ENCODE results near the gene TNFSF13. TPM values are rescaled to one million over a fixed set of nuclear protein-coding genes. Genes with fewer than 3 reads are reported as not detected.

TNFSF13 gene
- total and polyA plus RNA-seq, 7 donors = 15.6 to 108 (median 21.0) TPM

DNA sequence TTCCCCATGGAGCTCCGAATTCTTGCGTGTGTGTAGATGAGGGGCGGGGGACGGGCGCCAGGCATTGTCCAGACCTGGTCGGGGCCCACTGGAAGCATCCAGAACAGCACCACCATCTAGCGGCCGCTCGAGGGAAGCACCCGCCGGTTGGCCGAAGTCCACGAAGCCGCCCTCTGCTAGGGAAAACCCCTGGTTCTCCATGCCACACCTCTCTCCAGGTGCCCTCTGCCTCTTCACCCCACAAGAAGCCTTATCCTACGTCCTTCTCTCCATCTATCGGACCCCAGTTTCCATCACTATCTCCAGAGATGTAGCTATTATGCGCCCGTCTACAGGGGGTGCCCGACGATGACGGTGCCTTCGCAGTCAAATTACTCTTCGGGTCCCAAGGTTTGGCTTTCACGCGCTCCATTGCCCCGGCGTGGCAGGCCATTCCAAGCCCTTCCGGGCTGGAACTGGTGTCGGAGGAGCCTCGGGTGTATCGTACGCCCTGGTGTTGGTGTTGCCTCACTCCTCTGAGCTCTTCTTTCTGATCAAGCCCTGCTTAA, 2.6 kb downstream of the TNFSF13 start:
- TF ChIP-seq POLR2AphosphoS5 (IDR thresholded peaks at IDR 0.05) (peak in 3 of 4 donors; percentile 43 to 58 (median 56)), EP300 (IDR thresholded peaks at IDR 0.05) (no peak), POLR2A (IDR thresholded peaks at IDR 0.05) (no peak)
- TF ChIP-seq, protein P1, sequence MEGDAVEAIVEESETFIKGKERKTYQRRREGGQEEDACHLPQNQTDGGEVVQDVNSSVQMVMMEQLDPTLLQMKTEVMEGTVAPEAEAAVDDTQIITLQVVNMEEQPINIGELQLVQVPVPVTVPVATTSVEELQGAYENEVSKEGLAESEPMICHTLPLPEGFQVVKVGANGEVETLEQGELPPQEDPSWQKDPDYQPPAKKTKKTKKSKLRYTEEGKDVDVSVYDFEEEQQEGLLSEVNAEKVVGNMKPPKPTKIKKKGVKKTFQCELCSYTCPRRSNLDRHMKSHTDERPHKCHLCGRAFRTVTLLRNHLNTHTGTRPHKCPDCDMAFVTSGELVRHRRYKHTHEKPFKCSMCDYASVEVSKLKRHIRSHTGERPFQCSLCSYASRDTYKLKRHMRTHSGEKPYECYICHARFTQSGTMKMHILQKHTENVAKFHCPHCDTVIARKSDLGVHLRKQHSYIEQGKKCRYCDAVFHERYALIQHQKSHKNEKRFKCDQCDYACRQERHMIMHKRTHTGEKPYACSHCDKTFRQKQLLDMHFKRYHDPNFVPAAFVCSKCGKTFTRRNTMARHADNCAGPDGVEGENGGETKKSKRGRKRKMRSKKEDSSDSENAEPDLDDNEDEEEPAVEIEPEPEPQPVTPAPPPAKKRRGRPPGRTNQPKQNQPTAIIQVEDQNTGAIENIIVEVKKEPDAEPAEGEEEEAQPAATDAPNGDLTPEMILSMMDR (IDR thresholded peaks at IDR 0.05) = peak; percentile 86 to 96 (median 89)
- H3K9me3 ChIP-seq = no peaks in the 10 kb centered on the region
- peaks cover 0 to 70% (median 64%) of the 10 kb centered on the region in 4 donors for H3K4me1 ChIP-seq
- WGBS, 2 donors = 0 to 1% methylated on average over 32 of the region's 32 CpGs
- peaks cover 12 to 29% (median 27%) of the 10 kb centered on the region in 4 donors for H3K36me3 ChIP-seq
- intact Hi-C loops (cut with DNase I) = loop anchor here (1.0 to 10.0 kb wide), 8 partner anchors 47 to 306 kb away; partner anchors contain the start of genes CTDNEP1, ELP5, FXR2 and NEURL4
- peak overlapping the region; percentile 89 to 98 (median 97) for H3K27ac ChIP-seq
- peak overlapping the region; percentile 73 to 97 (median 86) for H3K4me3 ChIP-seq
- DNase-seq = peak; percentile 98
- H3K27me3 ChIP-seq = no peaks in the 10 kb centered on the region

DNA sequence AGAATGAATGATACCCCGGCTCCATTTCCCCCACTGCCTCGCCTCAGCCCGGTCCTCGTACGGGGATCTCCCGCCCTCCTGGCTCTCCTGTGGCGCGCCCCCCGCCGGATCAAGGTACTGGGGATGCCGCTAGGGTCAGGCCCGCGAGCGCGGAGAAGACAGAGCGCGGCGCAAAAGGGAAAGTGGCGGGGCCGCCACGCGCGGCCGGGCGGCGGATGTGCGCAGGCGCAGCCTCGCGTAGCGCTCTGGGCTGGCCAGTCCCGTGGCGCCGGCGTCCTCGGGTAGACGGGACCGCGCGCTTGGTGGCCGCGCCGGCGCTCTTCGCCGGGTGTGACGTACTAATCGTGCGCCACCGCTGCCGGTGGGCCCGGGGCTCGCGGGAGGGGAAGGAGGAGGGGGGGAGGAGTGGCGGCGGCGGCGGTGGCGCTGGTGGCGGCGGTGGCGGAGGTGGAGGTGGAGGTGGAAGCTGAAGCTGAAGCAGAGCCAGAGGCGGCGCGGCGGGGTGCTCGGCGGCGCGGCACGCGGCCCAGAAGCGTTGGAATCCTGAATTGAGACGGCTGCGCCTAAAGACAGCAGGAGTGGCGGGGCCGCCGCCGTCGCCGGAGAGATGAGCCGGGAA, 3.1 kb downstream of the TNFSF13 start, which contains the start of gene SENP3:
Gene SENP3 (plus strand): TSS at position 331 of the 619 bp plus-strand sequence. CDS start 1,158 bp downstream, outside the sequence.
- peak within 1 kb of the TSS; percentile 73 to 97 (median 86) for H3K4me3 ChIP-seq
- H3K27ac ChIP-seq = peak within 1 kb of the TSS; percentile 89 to 98 (median 97)
- H3K4me1 ChIP-seq = peaks cover 0 to 70% (median 64%) of the 10 kb centered on the region in 4 donors
- peak; percentile 96 for DNase-seq
- H3K36me3 ChIP-seq = peaks cover 13 to 35% (median 30%) of the 10 kb centered on the region in 4 donors
- TF ChIP-seq EP300 (IDR thresholded peaks at IDR 0.05) = no peak
- peak; percentile 21 to 38 for TF ChIP-seq POLR2A (IDR thresholded peaks at IDR 0.05)
- peak; percentile 63 to 87 (median 82) for TF ChIP-seq POLR2AphosphoS5 (IDR thresholded peaks at IDR 0.05)
- TF ChIP-seq, protein P1 (IDR thresholded peaks at IDR 0.05) = no peak
- no peaks in the 10 kb centered on the region for H3K9me3 ChIP-seq
- no peaks in the 10 kb centered on the region for H3K27me3 ChIP-seq
- intact Hi-C loops (cut with DNase I) = loop anchor here (1.0 to 10.0 kb wide), 8 partner anchors 47 to 307 kb away; partner anchors contain the start of genes CTDNEP1, ELP5, FXR2 and NEURL4
- WGBS, 2 donors = 1% methylated on average over 82 of the region's 82 CpGs

DNA sequence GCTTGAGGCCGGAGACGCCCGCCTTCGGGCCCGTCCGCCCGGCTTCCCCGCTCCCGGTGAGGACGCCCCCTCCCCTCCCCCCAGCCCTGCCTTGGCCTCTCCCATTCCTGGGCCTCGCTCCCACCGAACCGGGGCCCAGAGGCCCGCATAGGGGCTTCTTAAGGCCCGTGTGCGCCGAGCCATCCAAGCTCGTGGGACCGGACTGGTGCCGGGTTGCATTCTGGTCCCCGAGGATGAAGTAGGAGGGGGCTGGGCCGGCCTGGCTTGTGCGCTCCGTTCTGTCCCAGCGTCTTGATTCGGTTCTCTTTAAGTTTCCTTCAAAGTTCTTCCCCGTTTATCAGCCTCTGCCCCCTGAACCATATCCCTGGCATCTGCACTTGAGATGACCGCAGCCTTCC, 3.7 kb downstream of the TNFSF13 start:
- Histone ChIP-seq H3K27ac (peak overlapping the region; percentile 89 to 98 (median 97)), H3K27me3 (no peaks in the 10 kb centered on the region), H3K36me3 (peaks cover 13 to 40% (median 35%) of the 10 kb centered on the region in 4 donors), H3K4me3 (peak overlapping the region; percentile 73 to 97 (median 86)), H3K4me1 (peaks cover 0 to 66% (median 61%) of the 10 kb centered on the region in 4 donors), H3K9me3 (no peaks in the 10 kb centered on the region)
- 1% methylated on average over 28 of the region's 28 CpGs for WGBS, 2 donors
- TF ChIP-seq EP300 (IDR thresholded peaks at IDR 0.05) (no peak), POLR2AphosphoS5 (IDR thresholded peaks at IDR 0.05) (no peak), POLR2A (IDR thresholded peaks at IDR 0.05) (no peak)
- TF ChIP-seq, protein P1 (IDR thresholded peaks at IDR 0.05) = no peak
- no peak for DNase-seq
- intact Hi-C loops (cut with DNase I) = loop anchor here (5.0 to 10.0 kb wide), 2 partner anchors 180 to 307 kb away; partner anchors contain the start of genes CTDNEP1, ELP5 and TNK1

DNA sequence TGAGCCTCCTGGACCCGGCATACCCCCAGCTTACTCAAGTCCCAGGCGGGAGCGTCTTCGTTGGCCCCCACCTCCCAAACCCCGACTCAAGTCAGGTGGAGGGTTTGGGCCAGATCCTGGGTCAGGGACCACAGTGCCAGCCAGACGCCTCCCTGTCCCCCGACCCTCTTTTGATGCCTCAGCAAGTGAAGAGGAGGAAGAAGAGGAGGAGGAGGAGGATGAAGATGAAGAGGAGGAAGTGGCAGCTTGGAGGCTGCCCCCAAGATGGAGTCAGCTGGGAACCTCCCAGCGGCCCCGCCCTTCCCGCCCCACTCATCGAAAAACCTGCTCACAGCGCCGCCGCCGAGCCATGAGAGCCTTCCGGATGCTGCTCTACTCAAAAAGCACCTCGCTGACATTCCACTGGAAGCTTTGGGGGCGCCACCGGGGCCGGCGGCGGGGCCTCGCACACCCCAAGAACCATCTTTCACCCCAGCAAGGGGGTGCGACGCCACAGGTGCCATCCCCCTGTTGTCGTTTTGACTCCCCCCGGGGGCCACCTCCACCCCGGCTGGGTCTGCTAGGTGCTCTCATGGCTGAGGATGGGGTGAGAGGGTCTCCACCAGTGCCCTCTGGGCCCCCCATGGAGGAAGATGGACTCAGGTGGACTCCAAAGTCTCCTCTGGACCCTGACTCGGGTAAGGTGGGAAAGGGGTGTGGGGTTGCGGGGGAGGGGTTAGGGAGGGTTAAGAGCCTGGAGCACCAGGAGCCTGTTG, 4.7 kb downstream of the TNFSF13 start:
- Histone ChIP-seq H3K4me1 (peaks cover 0 to 55% (median 50%) of the 10 kb centered on the region in 4 donors), H3K36me3 (peaks cover 13 to 48% (median 41%) of the 10 kb centered on the region in 4 donors), H3K27me3 (no peaks in the 10 kb centered on the region), H3K9me3 (no peaks in the 10 kb centered on the region), H3K4me3 (peak overlapping the region in 1 of 4 donors; percentile 97), H3K27ac (no peak overlapping the region)
- no peak for TF ChIP-seq EP300 (IDR thresholded peaks at IDR 0.05)
- no peak for TF ChIP-seq POLR2AphosphoS5 (IDR thresholded peaks at IDR 0.05)
- TF ChIP-seq, protein P1 (IDR thresholded peaks at IDR 0.05) = no peak
- no peak for TF ChIP-seq POLR2A (IDR thresholded peaks at IDR 0.05)
- no peak for DNase-seq
- WGBS, 2 donors = 88 to 91% methylated on average over 30 of the region's 30 CpGs
- intact Hi-C loops (cut with DNase I) = loop anchor here (5.0 to 10.0 kb wide), 2 partner anchors 181 to 308 kb away; partner anchors contain the start of genes CTDNEP1, ELP5 and TNK1

Measured in sigmoid colon (tissue), 7 donors.